ENCODE data around the gene GSTT4. TPM values are rescaled to one million over a fixed set of nuclear protein-coding genes. Genes with fewer than 3 reads are reported as not detected.
"Not testable (repeated sequence)": the region's sequence is repeated elsewhere in the genome, so short reads cannot be mapped to it uniquely, and the experiment has no call there.

GSTT4 gene
- polyA plus RNA-seq, 2 of the 4 experiments (the other 2 are of a cell fraction), result not detected

GRCh38 chr22:23970816-23971486 is 34.3 kb downstream of the GSTT4 start:
- POLR2A ChIA-PET, result no interaction called here
- DNase-seq (ENCODE audit: low read depth in 1 of 2, low spot score in 1 of 2) (no peak), FAIRE-seq (no peak), ATAC-seq (no peak)
- H3K4me3 ChIP-seq, result no peak overlapping the region
- 80% methylated on average over 6 of the region's 6 CpGs for WGBS (ENCODE audit: missing lambda C conversion rate)
- no peaks in the 10 kb centered on the region for H3K9me3 ChIP-seq
- no peak overlapping the region for H3K4me2 ChIP-seq
- CTCF ChIA-PET, result no interaction called here
- no peak overlapping the region for H3K27ac ChIP-seq
- TF ChIP-seq TP53 (CRISPR knock-in tag; IDR thresholded peaks at IDR 0.05) (no peak), PBX3 (IDR thresholded peaks at IDR 0.05) (peak; percentile 54; the same call in 1 of the 2 replicates)
- no peaks in the 10 kb centered on the region; the same call in 2 of the 3 replicates for H3K4me1 ChIP-seq

GRCh38 chr22:23970201-23970641 is 35.0 kb downstream of the GSTT4 start:
- H3K4me2 ChIP-seq, result no peak overlapping the region
- no peaks in the 10 kb centered on the region for H3K9me3 ChIP-seq
- FAIRE-seq (no peak), DNase-seq (ENCODE audit: low read depth in 1 of 2, low spot score in 1 of 2) (no peak), ATAC-seq (no peak)
- 81% methylated on average over 5 of the region's 5 CpGs for WGBS (ENCODE audit: missing lambda C conversion rate)
- no peaks in the 10 kb centered on the region; the same call in 2 of the 3 replicates for H3K4me1 ChIP-seq
- H3K4me3 ChIP-seq, result no peak overlapping the region
- H3K27ac ChIP-seq, result no peak overlapping the region
- TF ChIP-seq JUNB (IDR thresholded peaks at IDR 0.05), result no peak
- TF ChIP-seq CBX8 (IDR thresholded peaks at IDR 0.05), result no peak
- no peak for TF ChIP-seq EHF (CRISPR knock-in tag; IDR thresholded peaks at IDR 0.05)
- POLR2A ChIA-PET, result no interaction called here
- CTCF ChIA-PET, result no interaction called here

- Histone ChIP-seq H3K27ac (no peak overlapping the region), H3K4me1 (no peaks in the 10 kb centered on the region; the same call in 2 of the 3 replicates), H3K9me3 (no peaks in the 10 kb centered on the region), H3K4me3 (no peak overlapping the region), H3K4me2 (0 out of 3 replicates have a peak overlapping the region, but pooled peaks have one; percentile 6)
- CTCF ChIA-PET, result no interaction called here
- DNase-seq (ENCODE audit: low read depth in 1 of 2, low spot score in 1 of 2), result no peak
- no peak for ATAC-seq
- POLR2A ChIA-PET, result no interaction called here
- FAIRE-seq, result no peak
- 100% methylated on average over 1 of the region's 3 CpGs for WGBS (ENCODE audit: missing lambda C conversion rate)
- TF ChIP-seq MAZ (IDR thresholded peaks at IDR 0.05; ENCODE audit: borderline replicate concordance, low read depth, low read length) (no peak), HMGXB4 (CRISPR knock-in tag; IDR thresholded peaks at IDR 0.05; ENCODE audit: borderline replicate concordance) (no peak), TP53 (CRISPR knock-in tag; IDR thresholded peaks at IDR 0.05) (no peak), MAFK (IDR thresholded peaks at IDR 0.05; ENCODE audit: partially characterized antibody) (no peak), FOSL2 (IDR thresholded peaks at IDR 0.05) (no peak), FOSL2 (CRISPR knock-in tag; IDR thresholded peaks at IDR 0.05) (no peak), ESRRA (IDR thresholded peaks at IDR 0.05; ENCODE audit: borderline replicate concordance, low read length) (no peak), CTCF (IDR thresholded peaks at IDR 0.05) (no peak), SMC3 (IDR thresholded peaks at IDR 0.05) (no peak), HES2 (IDR thresholded peaks at IDR 0.05) (no peak), HOXB5 (CRISPR knock-in tag; IDR thresholded peaks at IDR 0.05) (no peak), EHMT2 (IDR thresholded peaks at IDR 0.05; ENCODE audit: low read depth) (no peak), NFE2L2 (conservative IDR thresholded peaks at IDR 0.05; ENCODE audit: low read length) (no peak), MYC (IDR thresholded peaks at IDR 0.05; ENCODE audit: borderline replicate concordance, low read length) (no peak), RCOR1 (IDR thresholded peaks at IDR 0.05; ENCODE audit: low read depth, low read length) (no peak), FOSB (CRISPR knock-in tag; IDR thresholded peaks at IDR 0.05) (no peak), EHF (CRISPR knock-in tag; IDR thresholded peaks at IDR 0.05) (no peak), REST (IDR thresholded peaks at IDR 0.05) (no peak), KDM1A (IDR thresholded peaks at IDR 0.05; ENCODE audit: low read depth) (no peak), ZFP36 (IDR thresholded peaks at IDR 0.05; ENCODE audit: borderline replicate concordance, partially characterized antibody) (no peak)
Observed at GRCh38 chr22:23969071-23969470, 36.2 kb downstream of the GSTT4 start.

- H3K9me3 ChIP-seq; DNase-seq (ENCODE audit: low read depth in 1 of 2, low spot score in 1 of 2); H3K4me1 ChIP-seq; H3K27ac ChIP-seq; POLR2A ChIA-PET; H3K4me3 ChIP-seq; CTCF ChIA-PET: not testable (repeated sequence)
- WGBS (ENCODE audit: missing lambda C conversion rate), result no CpG with 5 or more reads among the region's 30 CpGs
- ATAC-seq (peak; percentile 90 to 93), FAIRE-seq (peak; percentile 56)
- H3K4me2 ChIP-seq, result peak within 1 kb of the TSS; percentile 53; the same call in 2 of the 3 replicates
Observed at GRCh38 chr22:23966568-23966967, 38.7 kb downstream of the GSTT4 start, which contains the start of gene DDTL. Gene DDTL (plus strand): TSS chr22:23966888. CDS start chr22:23966915, 27 bp downstream.

Data from A549 (cell line).